HL-60/S4 treated with phorbol 12-myristate 13-acetate at 8.2 ng/mL for 4 days and 3 days (cell line): Measurements from ENCODE around the gene DCP1B.

Experiments used
- in situ Hi-C: fragments of 300-500 bp; cut with MboI; formaldehyde crosslinking; loops from 2 replicates; pipeline ENCODE4 v1.15.0; 2022; ENCODE audit warnings: low sequenced_read_pairs

Gene DCP1B

DNA sequence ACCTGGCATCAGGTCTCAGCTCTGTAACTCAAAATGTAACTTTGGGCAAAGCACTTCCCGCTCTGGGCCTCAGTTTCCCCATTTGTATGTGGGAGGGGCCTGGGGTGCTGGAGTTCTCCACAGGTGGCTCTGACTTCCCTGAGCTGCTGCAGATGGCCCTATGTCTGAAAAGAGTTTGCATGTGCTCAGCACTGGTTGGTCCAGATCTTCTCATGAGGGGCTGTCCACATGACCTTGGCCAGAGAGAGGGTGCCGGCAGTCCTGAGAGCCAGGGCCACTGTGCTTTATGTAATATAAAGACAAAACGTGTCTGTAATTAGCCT lies 78.6 kb downstream of the DCP1B start:
- in situ Hi-C loops: no loop called here

DNA sequence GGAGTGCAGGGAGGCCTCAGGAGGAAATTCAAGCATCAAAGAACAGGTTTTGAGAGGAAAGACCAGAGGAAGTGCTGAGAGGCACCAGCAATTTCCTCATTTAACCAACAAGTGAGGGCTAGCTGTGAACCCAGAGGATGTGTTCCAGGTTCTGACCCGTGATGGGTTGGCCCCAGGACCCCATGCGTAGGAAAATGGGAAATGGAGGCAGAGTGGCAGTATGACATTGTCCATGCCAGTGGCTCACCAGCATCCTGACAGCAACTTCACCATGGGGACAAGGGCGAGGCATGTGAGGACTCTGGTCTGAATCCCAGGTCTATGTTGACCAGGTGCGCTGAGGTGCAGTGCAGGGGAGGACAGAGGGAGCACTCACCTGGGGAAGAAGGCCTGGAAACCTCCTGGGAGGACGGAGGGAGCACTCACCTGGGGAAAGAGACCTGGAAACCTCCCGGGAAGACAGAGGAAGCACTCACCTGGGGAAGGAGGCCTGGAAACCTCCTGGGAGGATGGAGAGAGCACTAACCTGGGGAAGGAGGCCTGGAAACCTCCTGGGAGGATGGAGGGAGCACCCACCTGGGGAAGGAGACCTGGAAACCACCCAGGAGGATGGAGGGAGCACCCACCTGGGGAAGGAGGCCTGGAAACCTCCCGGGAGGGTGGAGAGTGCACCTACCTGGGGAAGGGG lies 79.1 kb downstream of the DCP1B start:
- in situ Hi-C loops: loop anchor here (5.0 kb wide), 1 partner anchor 118 kb away; no protein-coding TSS in a partner anchor

DNA sequence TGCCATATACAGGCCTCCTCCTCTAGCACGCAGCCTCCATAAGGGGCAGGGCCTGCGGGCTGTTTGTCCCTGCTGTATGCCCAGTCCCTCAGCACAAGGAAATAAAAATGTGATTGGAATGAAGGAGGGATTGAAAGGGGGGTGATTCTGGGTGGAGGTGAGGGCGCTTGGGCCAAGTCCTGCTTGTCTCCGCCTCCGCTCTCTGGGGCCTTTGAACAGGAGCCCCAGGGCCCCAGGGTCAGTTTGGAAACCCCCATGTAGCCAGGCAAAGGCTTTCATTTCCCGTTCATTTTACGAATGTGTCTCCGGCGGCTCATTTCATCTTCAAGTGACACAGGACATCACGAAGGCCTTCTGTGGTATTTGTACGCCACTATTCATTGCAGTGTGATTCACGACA lies 81.3 kb downstream of the DCP1B start:
- in situ Hi-C loops: loop anchor here (5.0 kb wide), 1 partner anchor 116 kb away; no protein-coding TSS in a partner anchor

DNA sequence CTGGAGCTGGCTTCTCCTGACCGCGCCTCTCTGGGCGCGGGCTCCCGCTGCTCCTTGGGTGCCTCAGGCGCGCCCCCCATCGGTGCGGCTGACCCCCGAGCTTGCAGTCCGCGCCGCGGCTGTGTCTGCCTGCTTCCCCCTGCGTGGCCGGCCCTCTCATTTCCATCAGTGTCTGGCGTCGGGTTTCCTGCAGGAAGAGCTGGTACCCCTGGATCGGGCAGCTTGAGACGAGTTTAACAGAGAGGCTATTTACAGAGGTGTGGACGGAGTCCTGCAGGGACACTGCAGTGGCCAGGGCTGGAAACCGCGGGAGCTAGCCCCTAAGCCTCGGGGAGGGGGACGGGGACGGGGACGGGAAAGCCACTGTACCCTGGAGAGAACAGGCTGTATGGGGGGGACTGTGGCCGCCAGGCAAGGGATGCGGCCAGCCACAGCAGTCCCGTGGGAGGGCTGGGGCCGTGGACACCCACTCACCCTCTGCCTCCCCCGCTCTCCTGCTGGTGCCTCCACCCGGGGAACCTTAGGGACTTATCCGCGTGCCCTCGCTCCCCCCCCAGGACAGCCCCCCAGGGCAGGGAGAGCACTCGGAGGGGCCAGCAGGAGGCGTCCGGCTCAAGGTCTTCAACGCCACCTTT lies 82.1 kb downstream of the DCP1B start:
- in situ Hi-C loops: loop anchor here (5.0 kb wide), 1 partner anchor 115 kb away; no protein-coding TSS in a partner anchor

DNA sequence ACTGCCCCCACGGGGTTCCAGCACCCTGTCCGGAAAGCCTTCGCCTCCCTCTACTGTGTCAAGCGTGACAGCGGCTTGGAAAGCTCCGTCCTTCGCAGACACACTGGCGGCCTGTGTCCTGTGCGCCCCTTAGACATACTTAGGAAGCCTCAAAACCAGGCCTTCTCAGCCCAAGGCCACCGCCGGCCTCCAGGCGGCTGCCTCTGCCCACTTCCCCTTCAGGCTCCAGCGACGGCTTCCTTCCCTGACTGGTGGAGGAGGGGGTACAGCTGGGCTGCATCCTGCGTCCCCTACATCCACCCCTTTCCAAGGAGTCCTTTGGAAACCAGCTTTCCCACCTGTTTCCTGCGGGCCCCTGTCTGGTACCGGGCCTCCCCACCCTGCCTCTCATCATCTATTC lies 83.3 kb downstream of the DCP1B start:
- in situ Hi-C loops: loop anchor here (5.0 kb wide), 1 partner anchor 114 kb away; no protein-coding TSS in a partner anchor

DNA sequence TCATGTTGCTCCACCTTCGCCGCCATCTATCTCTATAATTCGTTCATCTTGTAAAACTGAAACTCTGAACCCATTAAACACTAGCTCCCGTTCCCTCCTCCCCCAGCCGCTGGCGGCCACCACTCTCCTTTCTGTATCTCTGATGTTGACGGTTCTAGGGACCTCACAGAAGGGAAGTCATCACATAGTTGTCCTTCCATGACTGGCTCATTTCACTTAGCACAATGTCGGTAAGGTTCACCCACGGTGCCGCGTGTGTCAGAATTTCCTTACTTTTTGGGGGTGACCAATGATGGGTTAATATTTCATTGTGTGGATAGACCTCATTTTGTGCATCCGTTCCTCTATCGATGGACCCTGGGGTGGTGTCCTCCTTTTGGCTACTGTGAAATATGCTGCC lies 83.8 kb downstream of the DCP1B start:
- in situ Hi-C loops: loop anchor here (5.0 kb wide), 1 partner anchor 113 kb away; no protein-coding TSS in a partner anchor

DNA sequence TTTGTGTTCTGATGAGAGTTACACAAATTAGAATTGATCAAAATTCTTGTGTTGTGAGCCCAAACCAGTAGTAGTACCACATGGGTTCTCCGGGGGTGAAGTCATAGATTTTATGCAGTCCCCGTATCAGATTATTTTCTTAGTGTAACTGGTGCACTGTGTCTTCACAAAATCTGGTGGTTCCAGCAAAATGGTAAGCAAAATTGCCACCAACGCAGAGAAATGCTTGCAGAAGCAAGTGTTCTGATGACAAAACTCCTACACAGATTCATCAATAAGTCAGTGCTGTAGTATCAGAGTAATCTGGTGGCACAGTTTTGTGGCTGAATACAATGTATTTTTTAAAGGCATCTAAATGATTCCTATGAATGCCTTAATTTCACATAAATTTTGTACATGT lies 84.5 kb downstream of the DCP1B start:
- in situ Hi-C loops: loop anchor here (5.0 kb wide), 1 partner anchor 112 kb away; no protein-coding TSS in a partner anchor

DNA sequence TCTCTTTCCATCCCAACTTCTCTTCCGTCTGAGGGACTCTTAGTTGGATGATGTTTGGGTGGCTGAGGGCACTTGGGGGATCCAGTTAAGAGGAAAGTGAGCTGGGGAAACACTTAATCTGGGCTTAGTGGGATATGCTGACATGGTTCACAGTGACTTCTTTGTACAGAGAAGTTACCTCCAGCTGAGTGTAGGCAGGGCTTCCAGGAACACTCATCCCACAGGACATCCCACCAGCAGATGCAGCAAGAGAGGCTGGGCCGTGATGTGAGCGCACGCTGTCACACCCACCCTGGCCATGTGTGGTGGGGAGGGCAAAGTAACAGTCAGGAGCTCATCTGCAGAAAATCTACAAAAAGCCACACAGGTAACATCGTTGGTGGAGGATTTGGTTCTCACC lies 85.0 kb downstream of the DCP1B start:
- in situ Hi-C loops: no loop called here

DNA sequence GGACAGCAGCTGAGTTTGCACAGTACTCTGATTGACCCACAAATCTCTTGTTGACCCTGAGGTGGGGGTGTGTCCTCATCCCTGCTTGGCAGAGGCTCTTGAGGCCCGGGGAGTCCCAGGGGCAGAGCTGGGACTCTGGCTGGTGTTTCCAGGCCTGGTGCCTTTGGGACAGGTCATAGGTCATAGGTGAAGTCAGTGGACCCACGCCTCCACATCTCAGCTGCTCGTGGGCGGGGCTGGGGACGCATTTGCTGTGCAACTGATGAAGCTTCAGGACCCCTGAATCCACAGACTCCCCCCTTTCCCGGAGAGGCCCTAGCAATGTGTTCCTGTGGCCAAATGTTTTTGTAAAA lies 85.4 kb downstream of the DCP1B start:
- in situ Hi-C loops: no loop called here

DNA sequence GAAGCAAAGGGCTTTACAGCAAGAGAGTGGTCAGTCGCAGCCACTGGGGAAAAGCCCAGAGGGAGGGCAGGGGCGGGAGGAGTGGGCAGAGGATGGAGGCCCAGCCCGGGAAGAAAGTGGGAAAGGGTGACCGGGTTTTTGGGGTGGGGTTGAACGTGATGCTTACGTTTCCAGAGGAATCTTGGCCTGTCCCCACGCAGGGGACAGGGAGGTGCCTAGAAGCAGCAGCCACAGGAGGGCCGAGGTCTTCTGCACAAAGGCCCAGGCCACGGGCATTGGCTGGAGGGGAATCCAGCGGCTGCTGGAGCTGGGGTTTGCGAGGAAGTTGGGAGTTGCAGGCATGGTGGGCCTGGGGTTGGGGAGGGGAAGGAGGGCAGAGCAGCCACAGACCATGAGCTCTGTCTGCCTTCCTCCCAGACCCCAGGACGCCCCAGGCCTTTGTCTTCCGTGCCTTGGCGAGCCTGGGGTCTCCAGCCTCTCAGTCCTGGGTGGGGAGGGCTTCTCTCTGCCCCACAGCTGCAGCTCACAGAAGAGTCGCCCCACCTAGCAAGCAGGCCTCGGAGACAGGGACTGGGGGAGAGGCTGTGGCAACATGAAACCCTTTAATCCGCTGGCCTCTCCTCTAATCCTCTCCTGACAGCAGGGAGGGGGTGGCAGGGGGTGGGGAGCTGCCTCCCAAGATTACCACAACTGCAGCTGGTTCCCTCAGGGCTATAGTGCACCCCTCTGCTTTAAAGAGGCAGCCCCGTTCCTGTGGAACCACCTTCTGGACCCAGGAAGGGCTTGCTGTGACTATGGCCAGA lies 86.0 kb downstream of the DCP1B start, which contains the start of gene CACNA2D4:
TSS of gene CACNA2D4 (minus strand) at position 572 of the 803 bp plus-strand sequence. CDS start at position 393, 179 bp downstream.
- in situ Hi-C loops: no loop called here

DNA sequence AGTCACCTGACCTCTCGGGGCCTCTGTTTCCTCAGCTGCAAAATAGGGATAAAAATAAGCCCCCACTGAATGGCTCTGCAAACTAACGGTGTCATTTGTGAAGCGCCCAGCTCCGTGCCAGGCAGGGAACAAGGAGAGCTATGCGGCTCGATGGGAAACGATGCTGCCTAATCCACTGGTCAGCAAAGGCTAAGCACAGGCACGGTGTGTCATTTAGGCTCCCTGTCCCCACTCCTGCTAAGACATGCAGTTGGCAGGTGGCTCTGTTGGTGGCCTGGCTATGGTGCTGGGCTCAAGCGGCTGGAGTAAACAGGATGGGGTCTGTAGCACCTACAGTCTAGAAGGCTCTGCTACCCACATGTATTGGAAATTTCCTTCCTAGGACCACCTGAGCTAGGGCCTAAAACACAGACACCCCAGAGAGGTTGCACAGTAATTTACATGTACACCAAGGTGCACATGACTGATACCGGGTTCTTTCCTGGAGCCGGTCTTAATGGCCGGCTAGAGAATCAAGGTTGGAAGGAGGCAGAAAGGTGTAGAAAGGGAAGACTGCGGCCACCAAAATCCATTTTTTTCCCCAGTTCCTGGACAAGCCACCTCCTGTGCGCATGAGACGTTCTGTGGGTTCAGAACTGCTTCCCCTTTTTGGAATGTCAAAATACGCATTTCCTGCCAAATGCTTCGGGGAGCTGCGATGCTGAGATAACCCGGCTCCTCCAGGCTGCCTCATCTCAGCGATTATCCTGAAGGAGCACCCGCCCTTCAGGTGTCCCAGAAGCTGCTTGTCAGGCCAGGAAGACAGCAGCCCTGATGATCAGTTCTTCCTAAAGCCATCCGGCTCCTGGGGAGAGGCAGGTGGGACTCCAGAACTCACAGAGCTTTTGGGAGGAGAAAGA lies 86.8 kb downstream of the DCP1B start:
- in situ Hi-C loops: no loop called here

DNA sequence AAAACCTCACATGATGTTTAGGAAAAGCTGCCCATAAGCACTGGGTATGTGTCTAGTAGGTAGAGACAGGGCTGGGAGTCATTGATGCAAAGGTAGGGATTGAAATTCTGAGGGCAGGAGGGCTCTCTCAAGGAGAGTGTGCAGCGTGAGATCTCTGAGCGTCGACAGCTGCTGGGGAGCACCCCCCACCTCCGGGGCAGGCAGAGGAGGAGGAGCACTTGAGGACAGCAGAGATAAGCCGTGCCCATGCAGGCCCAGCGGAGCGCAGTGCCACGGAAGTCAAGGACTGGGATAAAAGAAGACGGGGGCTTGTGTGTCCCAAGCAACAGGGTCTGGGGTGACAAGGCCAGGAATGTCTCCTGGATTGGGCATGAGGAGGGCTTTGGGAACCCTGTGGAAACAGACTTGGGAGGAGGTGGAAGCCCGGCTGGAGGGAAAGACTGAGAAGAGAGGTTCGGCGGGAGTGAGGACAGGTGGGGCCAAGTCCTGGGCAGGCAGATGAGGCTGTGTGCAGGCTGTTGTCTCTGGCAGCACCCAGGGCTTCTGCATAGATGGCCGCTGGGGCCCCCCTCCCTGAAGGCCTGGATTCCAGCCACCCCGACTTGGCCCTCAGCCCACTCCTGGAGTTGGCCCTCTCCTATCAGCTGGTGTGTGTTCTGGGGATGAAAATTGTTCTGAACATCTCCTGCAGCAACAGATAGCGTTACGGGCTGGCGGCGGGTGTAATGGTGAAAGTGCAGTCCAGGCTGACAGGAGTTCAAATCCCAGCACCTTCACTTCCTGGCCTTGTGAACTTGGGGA lies 87.7 kb downstream of the DCP1B start:
- in situ Hi-C loops: no loop called here

DNA sequence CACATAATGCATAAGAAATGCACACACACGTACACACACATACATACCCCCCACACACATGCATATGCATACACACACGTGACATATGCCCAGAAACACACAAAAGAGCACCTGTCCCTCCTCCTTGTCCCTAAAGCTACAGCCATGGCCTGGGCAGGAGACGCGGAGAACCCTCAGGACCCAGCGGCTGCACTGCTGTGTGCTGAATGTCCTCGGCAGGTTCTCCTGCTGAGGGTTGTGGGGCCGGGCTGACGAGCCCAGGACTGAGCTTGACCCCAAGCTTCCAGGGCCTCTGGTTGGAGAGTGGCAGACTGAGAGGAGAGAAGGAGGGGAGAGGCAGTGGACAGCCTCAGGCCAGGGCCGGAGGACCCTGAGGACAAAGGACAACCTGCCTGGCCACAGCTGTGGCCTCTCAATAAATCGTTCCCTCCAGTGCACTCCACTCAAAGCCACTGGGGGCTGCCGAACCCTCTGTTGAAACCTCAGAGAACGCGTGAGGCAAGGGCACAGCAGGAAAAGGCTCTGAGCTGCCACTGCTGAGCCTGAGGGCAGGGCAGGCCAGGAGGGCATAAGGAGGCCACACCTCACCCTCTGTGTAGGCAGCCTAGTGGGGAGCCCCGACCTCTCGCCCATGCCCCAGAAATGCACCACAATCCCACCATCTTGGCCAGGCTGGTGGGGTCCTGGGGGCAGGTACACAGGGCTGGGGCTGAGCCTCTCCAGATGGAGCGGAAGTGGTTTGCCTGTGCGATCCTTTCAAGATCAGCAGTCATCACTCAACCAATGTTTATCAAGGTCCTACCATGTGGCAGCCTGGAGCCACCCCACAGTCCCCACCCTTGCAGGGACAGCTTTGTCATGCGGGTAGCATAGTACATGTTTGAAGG lies 88.9 kb downstream of the DCP1B start:
- in situ Hi-C loops: no loop called here

DNA sequence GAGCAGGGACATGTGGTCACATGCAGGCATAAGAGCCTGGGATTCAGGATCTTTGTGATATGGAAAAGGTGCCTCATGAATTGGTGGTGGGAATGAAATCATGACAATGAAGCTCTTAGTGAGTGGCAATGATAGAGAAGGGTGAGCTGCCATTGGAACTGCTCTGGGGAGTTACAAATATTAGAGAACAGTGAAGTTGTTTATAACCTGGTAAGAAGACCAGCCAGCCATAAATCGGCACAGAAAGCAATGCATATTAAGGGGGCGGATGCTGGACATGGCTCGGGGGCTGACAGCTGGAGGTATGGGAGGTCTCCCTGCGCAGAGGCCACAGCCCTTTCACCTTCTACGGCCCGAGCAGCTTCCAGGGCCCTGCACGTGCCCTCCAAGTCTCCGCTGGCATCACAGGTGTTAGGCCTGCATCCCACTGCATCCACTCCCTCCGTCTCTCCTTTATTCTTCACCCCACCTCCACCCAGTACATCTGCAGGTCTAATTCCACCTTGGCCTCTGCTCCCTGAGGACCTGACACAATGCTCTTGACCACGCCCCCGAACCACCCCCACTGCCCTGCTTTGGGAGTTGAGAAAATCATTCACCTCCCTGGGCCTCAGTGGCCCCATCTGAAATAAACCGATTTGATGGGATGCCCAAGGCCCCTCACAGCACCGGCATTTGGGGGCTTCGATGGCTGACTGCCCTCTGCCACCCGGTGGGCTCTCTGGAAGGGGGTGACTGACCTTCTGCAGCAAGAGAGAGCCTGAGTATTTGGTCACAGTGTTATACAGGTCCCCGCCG lies 89.9 kb downstream of the DCP1B start:
- in situ Hi-C loops: no loop called here

DNA sequence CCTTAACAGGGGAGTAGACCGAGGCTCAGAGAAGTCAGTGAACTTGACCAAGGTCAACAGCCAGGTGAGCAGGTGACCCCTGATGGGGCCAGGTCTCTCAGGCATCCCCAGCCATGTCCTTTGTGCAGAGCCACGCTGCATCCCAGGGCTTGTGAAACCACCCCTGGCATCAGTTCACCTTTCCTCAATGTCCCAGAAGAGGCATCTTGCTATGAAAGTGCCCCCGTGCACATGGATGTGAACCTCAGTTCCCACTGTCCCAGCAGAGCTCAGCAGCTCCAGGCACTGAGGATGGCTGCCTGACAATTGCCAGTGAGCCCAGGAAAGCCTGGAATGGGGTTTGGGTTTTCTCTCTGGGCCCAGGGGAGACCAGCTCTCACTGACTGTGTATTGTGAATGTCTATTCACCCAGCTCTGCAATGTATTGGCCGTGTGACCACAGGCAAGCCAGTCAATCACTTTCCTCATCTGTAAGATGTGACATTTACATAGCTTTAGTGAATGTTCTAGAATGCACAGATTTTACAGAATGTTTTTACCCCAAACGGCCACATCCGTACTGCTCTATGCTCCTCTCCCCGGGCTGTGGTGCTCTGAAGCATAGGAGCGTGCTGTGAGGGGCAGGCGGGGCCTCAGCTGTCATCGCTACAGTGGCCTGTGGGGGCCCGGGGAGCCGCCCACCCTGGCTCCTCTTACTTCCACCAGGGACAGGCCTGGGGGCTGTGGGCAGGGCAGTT lies 90.7 kb downstream of the DCP1B start:
- in situ Hi-C loops: no loop called here

DNA sequence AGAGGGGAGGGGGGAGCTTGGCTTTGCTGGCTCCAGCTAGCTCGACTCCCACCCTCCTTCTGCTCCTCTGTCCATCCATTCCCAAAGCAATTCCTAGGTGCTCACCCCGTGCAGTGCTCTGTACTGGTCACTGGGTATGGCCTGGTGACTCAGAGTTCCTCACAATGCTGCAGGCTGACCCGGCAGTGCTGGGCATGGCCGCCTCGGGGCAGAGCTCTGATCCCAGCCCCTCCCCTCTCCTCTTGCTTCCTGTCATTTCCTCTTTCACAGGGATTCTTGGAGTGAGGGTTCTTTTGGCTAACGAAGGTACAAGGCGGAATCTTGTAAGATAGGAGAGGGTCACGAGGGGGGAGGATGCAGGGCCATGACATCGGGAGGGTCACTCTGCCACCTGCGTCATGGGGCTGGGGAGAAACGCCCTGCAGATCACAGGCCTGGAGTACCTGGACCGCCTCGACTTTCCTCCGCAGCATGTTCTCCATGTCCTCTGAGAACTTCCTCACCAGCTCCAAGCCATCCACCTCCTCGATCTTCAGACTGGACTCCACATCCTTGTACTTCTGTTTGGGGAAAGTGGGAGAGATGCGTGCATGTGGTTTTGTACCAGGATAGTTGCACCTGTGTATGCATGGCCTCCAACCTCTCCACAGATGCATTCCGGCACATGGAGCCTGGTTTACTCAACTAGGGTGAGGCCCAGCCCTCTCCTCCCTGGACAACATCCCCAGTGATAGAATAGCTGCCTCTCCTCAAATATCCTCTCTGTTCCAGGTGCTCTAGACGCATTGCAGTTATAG lies 91.5 kb downstream of the DCP1B start:
- in situ Hi-C loops: no loop called here
